ENCODE results near the gene ANXA6. TPM values are rescaled to one million over a fixed set of nuclear protein-coding genes. Genes with fewer than 3 reads are reported as not detected.

Gene ANXA6
- total and polyA plus RNA-seq, 10 of the 15 experiments (the other 5 are each of a cell fraction or from before 2014, with no cell fraction given) = 44.0 to 571 (median 465) TPM

GRCh38 chr5:151162776-151163175, 5.2 kb upstream of the ANXA6 start (continued):
- TF ChIP-seq ZNF592 (IDR thresholded peaks at IDR 0.05) (no peak), E4F1 (IDR thresholded peaks at IDR 0.05; ENCODE audit: borderline replicate concordance, partially characterized antibody) (no peak), SMARCA5 (IDR thresholded peaks at IDR 0.05) (no peak)
